Neural progenitor cell (in vitro differentiated cells): ENCODE results near the gene ACSBG1.

ENCODE experiments used
- EZH2 ChIP-seq: fragments of 200-600 bp; sonication (generic); IDR thresholded peaks from 2 replicates; pipeline ENCODE4 v1.6.1; 2017; ENCODE audit warnings: antibody characterized with exemption, mild to moderate bottlenecking, moderate library complexity
- EZH2phosphoT487 ChIP-seq: fragments of 200-600 bp; sonication (generic); IDR thresholded peaks from 2 replicates; pipeline ENCODE4 v1.6.1; 2017; ENCODE audit warnings: antibody characterized with exemption
- TF ChIP-seq, protein P1 (sequence below): fragments of 200-600 bp; sonication (generic); IDR thresholded peaks from 2 replicates; pipeline ENCODE4 v1.5.1; 2017; ENCODE audit warnings: antibody characterized with exemption, mild to moderate bottlenecking

DNA sequence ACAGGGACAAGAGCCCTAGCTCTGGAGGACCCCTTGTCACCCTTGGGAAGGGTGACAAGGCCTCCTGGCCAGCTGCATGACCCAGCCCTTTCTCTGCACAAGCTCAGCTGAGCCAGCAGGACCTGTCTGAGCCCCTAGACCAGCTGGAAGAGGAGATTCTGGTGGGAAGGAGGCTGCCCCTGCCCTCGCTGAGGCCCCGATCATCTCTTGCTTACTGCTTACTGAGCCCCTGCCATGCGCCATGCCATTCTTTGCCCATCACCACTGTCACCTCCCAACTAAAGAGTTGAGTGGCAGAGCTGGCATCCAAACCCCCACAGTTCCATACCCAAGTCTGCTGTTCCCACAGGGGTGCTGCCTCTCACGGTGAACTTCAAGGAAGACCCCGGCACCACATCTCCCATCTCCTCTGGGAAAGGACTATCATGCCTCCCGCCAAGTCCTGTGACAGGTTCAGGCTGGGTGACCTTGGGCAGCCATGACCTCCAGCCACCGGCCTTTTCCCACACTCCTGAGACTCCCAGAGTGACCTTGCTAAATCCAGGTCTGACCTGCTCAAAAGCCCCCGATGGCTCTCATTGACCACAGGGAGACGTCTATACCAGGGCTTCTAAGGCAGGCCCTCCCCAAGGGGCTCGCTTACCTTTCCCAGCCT, 34.0 kb downstream of the ACSBG1 start:
- TF ChIP-seq EZH2 (no peak), EZH2phosphoT487 (no peak)
- TF ChIP-seq, protein P1, sequence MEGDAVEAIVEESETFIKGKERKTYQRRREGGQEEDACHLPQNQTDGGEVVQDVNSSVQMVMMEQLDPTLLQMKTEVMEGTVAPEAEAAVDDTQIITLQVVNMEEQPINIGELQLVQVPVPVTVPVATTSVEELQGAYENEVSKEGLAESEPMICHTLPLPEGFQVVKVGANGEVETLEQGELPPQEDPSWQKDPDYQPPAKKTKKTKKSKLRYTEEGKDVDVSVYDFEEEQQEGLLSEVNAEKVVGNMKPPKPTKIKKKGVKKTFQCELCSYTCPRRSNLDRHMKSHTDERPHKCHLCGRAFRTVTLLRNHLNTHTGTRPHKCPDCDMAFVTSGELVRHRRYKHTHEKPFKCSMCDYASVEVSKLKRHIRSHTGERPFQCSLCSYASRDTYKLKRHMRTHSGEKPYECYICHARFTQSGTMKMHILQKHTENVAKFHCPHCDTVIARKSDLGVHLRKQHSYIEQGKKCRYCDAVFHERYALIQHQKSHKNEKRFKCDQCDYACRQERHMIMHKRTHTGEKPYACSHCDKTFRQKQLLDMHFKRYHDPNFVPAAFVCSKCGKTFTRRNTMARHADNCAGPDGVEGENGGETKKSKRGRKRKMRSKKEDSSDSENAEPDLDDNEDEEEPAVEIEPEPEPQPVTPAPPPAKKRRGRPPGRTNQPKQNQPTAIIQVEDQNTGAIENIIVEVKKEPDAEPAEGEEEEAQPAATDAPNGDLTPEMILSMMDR = no peak
